ENCODE measurements around the gene EFL1. TPM values are rescaled to one million over a fixed set of nuclear protein-coding genes. Genes with fewer than 3 reads are reported as not detected.

EFL1 gene
- total RNA-seq = 22.1 and 33.9 TPM in 2 replicates

GRCh38 chr15:82262422-82263026 lies at the start of gene EFL1, which contains the start of gene SAXO2:
TSS of gene EFL1 (minus strand) at chr15:82262734. CDS start at chr15:82261778, 956 bp downstream.
TSS of gene SAXO2 (plus strand) at chr15:82262818. CDS start at chr15:82262880, 62 bp downstream.

Other genes starting within 250 kb of the EFL1 start
- 5.8 and 10.6 TPM in 2 replicates for gene MEX3B, start 216.7 kb downstream of the EFL1 start, total RNA-seq
- gene SAXO2, start 84 bp upstream of the EFL1 start, total RNA-seq = 0.46 TPM in 1 of 2 replicates, not detected in the other
- under 0.01 and 0.15 TPM in 2 replicates for gene GOLGA6L10, start 86.7 kb upstream of the EFL1 start, total RNA-seq
- 0.97 and 2.0 TPM in 2 replicates for gene GOLGA6L9, start 167.1 kb upstream of the EFL1 start, total RNA-seq